GM10266 (cell line): ENCODE data around the gene INSL4.

Source experiments
- DNase-seq: peaks from one replicate; pipeline ENCODE4 v3.0.0; 2012; ENCODE audit errors: extremely low spot score
- CTCF ChIP-seq: IDR thresholded peaks from 2 replicates; pipeline ENCODE4 v1.5.1; 2012; ENCODE audit warnings: mild to moderate bottlenecking, low read depth; ENCODE audit not compliant: control insufficient read depth, insufficient read depth; ENCODE audit errors: missing control alignments

The INSL4 gene

GRCh38 chr9:5231212-5231611 is at the start of gene INSL4:
TSS of gene INSL4 (plus strand) at chr9:5231419. CDS start at chr9:5231524, 105 bp downstream.
- TF ChIP-seq CTCF: no peak
- no peak for DNase-seq

DNA sequence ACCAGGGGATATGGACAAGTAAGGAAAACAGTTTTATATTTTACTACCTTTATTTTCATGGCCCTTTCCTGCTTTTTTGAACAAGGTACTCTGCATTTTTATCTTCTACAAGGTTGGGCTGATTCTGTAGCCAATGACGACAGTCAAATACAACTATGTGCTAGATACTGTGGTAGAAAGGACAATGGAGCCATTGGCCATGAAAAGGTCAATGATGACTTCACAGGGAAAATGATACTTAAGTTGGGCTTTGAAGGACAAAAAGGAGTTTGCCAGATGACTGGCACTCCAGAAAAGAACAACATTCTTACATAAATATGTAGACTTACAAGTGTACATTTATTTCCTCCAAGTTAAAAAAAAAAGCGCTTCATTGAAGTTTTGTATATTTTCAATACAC is 46.4 kb upstream of the INSL4 start:
- DNase-seq: no peak
- TF ChIP-seq CTCF: no peak

GRCh38 chr9:5185220-5185840 is 45.9 kb upstream of the INSL4 start, which contains the start of gene INSL6:
TSS of gene INSL6 (minus strand) at chr9:5185639. CDS start at chr9:5185602, 37 bp downstream.
- TF ChIP-seq CTCF: no peak
- no peak for DNase-seq

- peak; percentile 56 for TF ChIP-seq CTCF
- DNase-seq: peak; percentile 74
Measured at GRCh38 chr9:5186416-5187169, 44.6 kb upstream of the INSL4 start.

DNA sequence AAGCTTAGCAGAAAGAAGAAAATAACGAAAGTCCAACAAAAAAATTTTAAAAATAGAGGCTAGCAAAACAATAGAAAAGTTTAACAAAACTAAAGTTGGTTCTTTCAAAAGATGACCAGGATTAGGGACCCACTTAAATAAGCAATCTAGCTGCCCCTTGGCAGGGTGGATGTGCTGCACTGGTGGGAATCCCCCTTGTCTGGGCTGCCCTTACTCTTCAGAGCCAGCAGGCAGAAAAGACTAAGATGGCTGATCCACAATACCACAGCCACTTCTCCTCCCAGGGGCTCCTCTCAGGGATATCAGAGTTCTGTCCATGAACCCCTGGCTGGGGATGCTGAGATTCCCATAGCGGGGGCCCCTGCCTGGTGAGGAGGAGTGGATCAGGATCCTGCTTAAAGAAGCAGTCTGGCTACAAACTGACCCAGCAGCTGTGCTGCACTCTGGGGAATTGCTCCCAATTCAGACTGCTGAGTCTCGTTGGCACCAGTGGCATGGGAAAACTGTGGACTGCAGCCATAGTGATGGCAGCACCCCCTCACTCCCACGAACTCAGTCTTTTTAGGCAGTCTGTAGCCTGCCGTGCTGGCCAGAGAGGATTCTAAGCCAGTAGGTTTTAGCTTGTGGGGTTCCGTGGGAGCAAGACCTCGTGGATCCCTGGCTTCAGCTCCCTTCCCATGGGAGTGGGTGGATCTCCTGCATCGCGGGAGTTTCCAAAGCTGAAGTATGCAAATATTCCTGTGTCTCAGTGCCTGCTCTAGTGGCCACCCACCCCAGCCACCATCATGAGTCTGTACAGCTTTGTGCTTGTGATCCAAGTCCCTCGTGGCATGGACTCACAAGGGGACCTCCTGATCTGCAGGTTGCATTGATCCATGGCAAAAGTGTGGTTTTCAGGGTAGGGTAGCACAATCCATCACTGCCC is 42.9 kb upstream of the INSL4 start:
- DNase-seq: no peak

GRCh38 chr9:5191985-5192384 is 39.2 kb upstream of the INSL4 start:
- no peak for DNase-seq
- TF ChIP-seq CTCF: no peak

More for the DNA sequence above, 42.9 kb upstream of the INSL4 start:
- no peak for TF ChIP-seq CTCF

DNA sequence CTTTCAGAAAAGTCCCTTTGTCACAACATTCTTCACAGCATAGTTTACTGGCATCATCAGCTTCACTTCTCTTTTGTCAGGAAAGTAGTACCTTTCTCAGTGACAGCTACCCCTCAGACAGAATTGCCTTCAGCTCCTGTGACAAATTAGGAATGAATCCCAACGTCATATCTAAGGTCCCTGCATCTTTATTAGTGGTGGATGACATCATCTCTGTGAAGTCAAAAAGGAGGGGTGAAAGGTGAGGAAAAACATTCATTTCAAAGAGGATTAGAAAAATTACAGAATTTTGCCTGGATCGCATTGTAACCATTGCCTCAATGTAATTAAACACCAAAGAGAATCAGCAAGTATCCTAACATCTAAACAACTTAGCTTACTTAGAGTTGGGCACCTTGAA is 37.9 kb upstream of the INSL4 start:
- DNase-seq: no peak
- no peak for TF ChIP-seq CTCF
